Skeletal muscle satellite cell (primary cell): ENCODE data around the gene CSRP3.
A peak's percentile ranks its signal among the peaks of the same experiment; 100 is the strongest.

Experiments used
- H3K27me3 ChIP-seq: 2 replicates; pipeline ENCODE4 v1.7.0; 2013; ENCODE audit warnings: low read length; ENCODE audit not compliant: control insufficient read depth, insufficient read depth
- H3K36me3 ChIP-seq: 2 replicates; pipeline ENCODE4 v1.7.0; 2013; ENCODE audit warnings: mild to moderate bottlenecking, control low read depth, low read length; ENCODE audit not compliant: insufficient read depth
- H3K4me1 ChIP-seq: 2 replicates; pipeline ENCODE4 v1.7.0; 2013; ENCODE audit warnings: low read length; ENCODE audit not compliant: control insufficient read depth, insufficient read depth
- H3K4me2 ChIP-seq: 2 replicates; pipeline ENCODE4 v1.7.0; 2013; ENCODE audit warnings: mild to moderate bottlenecking, low read length
- H3K4me3 ChIP-seq: 2 replicates; pipeline ENCODE4 v1.7.0; 2013; ENCODE audit warnings: low read length
- H3K9ac ChIP-seq: 2 replicates; pipeline ENCODE4 v1.7.0; 2013; ENCODE audit warnings: mild to moderate bottlenecking, low read depth, low read length, moderate library complexity
- H3K9me3 ChIP-seq: replicated peaks from 2 replicates; pipeline ENCODE4 v1.7.0; 2013; ENCODE audit warnings: mild to moderate bottlenecking, control low read depth, low read length

The CSRP3 gene

DNA sequence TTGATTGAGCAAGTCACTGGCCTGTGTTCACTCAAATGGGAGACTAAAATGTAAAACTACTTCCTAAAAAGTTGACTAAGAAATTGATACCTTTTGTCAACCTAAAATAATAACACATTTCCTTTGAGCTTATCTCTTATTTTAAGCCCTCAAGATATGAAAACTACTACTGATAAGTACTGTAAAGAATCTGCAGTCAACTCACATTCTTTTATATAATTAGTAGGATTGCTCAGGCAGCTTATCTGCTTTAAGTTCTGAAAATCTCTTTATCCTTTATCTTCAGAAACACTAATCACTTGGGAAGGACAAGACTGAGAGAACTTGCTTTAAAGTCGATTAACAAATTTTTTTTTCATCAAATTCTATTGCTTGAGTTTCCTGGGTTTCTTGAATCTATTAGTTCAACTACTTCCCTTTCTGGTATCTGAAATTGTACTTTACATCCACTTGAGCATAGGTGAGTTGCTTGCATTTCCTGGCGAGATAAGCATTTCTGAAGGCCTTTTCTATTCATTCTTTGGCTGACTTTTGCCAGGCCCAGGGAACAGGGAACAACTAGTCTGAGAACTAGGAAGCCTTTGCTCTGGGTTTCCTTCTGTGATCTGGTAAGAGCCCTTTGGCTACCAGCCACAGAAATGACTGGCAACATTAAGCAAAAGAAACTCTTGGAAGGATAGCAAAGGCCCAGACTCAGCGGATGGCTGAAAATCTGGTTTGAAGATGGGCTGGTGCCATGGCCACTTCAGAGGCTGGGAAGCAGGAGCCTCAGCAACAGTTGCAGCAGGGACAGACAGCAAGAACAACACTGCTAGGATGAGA lies 19.3 kb upstream of the CSRP3 start:
- Histone ChIP-seq H3K36me3 (no peaks in the 10 kb centered on the region), H3K4me2 (no peak overlapping the region), H3K4me1 (peaks cover 9% of the 10 kb centered on the region), H3K9ac (no peak overlapping the region), H3K27me3 (peaks cover 36% of the 10 kb centered on the region), H3K9me3 (no peaks in the 10 kb centered on the region), H3K4me3 (no peak overlapping the region)

DNA sequence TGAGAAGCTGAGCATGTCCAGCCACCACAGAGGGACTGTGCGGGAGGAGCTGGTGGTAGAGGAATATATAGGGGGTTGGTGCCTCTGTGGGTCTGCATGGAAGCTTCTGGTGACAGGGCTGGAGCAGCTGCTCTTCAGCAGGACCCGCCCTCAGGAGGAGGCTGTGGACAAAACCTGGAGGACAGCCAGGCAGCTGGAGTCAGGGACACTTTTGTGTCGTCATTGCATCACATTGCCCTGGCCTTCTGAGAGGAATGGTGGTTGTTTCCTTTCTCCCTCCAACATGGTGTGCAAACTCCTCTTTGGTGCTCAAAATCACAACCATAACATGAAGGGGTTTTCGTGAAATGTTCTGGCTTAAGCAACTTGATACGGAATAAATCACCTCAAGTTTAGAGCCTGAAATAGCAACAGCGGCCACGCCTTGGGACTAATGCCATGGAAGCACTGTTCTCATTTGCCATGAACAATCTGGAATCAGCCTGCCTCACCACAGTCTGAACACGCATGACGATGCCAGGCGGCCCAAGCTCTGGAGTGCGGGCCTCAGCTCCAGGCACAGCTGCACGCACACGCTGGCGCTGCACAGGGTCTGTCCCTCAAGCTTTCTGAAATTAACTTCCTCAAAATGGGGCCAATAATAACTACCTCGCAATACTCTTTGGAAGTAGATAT lies 17.1 kb upstream of the CSRP3 start:
- Histone ChIP-seq H3K9me3 (no peaks in the 10 kb centered on the region), H3K4me2 (peak overlapping the region; percentile 65), H3K4me3 (peak overlapping the region; percentile 32), H3K27me3 (peaks cover 54% of the 10 kb centered on the region), H3K4me1 (peaks cover 9% of the 10 kb centered on the region), H3K36me3 (no peaks in the 10 kb centered on the region), H3K9ac (no peak overlapping the region)

DNA sequence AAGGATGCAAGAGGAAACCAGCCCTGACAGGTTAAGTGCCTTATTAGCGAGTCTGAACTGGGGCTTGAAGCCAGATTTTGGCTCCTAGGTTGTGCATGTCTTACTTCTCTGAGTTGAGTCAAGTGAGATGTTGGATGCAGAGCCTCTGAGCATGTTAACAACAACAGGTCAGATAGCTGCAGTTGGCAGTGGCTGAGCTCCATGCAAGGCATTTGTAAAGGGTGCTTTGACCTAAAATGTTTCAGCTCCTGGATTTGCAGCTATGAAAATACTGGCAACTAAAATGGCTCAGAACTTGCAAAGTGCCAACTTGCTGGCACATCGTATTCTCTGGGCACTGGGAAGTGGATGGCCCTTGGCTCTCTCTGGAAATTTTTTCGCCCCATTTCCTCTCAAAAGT lies 16.4 kb upstream of the CSRP3 start:
- Histone ChIP-seq H3K9ac (no peak overlapping the region), H3K36me3 (no peaks in the 10 kb centered on the region), H3K4me3 (no peak overlapping the region), H3K4me2 (no peak overlapping the region), H3K9me3 (no peaks in the 10 kb centered on the region), H3K27me3 (peaks cover 61% of the 10 kb centered on the region), H3K4me1 (peaks cover 9% of the 10 kb centered on the region)

DNA sequence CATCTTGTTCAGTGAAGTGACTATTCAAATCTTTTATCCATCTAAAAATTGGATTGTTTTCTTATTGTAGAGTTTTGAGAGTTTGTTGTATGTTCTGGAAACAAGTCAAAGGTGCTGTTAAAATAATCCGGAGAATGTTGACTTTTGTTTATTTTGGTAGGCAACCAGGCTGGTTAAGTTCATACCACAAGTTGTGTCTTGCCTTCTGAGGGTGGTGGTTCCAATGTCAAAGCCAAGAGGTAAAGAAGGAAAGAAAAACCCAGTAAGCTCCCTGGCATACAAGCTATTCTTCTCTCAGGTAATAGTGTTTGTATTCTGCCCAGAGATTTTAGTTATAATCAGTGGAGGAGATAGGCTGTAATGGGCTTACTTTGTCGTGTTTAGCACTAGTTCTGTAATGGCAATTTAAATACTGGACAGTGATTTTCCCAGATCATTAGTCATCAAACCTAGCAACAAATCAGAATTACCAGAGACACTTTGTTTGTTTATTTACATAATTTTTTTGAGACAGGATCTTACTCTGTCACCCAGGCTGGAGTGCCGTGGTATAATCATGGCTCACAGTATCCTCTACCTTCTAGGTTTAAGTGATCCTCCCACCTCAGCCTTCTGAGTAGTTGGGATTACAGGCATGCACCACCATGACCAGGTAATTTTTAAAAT lies 15.1 kb upstream of the CSRP3 start:
- no peaks in the 10 kb centered on the region for H3K36me3 ChIP-seq
- peaks cover 9% of the 10 kb centered on the region for H3K4me1 ChIP-seq
- peaks cover 75% of the 10 kb centered on the region for H3K27me3 ChIP-seq
- H3K4me2 ChIP-seq = no peak overlapping the region
- H3K4me3 ChIP-seq = no peak overlapping the region
- no peaks in the 10 kb centered on the region for H3K9me3 ChIP-seq
- no peak overlapping the region for H3K9ac ChIP-seq

DNA sequence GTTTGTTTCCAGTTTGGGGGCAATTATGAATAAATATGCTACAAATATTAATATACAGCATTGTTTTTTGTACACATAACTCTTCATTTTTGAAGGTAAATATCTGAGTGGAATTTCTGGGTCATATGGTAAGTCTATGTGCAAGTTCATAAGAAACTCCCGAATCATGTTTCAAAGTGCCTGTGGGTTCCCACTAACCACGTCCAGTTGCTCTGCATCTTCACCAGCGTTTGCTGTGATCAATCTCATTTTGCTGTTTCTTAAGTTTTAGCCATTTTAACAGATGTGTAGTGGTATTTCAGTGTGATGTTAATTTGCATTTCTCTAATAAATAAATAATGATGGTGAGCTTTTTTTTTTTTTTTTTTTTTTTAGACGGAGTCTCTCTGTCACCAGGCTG lies 14.2 kb upstream of the CSRP3 start:
- Histone ChIP-seq H3K27me3 (peaks cover 77% of the 10 kb centered on the region), H3K9ac (no peak overlapping the region), H3K4me3 (no peak overlapping the region), H3K4me2 (no peak overlapping the region), H3K4me1 (peaks cover 9% of the 10 kb centered on the region), H3K9me3 (no peaks in the 10 kb centered on the region), H3K36me3 (no peaks in the 10 kb centered on the region)

DNA sequence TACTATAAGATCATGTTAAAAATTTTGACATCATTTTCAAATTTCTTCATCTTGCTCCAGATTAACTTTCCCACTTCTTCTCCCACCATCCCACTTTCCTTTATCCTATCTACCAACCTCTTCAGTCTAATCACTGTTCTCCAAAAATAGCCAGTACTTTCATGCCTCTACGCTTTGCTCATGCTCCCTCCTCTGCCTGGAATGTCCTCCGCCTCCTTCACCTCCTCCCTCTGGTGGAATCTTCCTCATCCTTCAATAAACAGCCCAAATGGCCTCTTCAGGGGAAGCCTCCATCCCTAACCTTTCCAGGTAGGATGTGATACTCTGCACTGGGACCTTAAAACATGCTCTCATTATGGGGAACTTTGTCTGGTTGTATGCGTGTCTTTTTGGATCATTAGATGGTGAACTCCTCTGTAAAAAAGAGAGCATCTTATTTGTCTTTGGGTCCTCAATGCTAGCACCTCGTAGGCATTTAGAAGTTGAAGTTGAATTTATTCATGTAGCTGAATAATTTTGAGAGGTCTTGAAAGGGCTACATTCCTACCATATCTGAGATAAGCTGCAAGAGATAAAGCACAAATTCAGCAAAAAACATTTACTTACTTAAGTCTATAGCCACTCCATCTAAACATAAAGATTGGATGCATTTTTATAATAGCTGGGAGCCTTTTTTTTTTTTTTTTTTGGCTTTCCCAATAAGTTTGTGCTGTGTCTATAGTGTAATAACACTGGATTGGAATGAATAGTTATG lies 8.0 kb upstream of the CSRP3 start:
- Histone ChIP-seq H3K4me3 (no peak overlapping the region), H3K4me2 (no peak overlapping the region), H3K9ac (no peak overlapping the region), H3K36me3 (no peaks in the 10 kb centered on the region), H3K27me3 (peaks cover 72% of the 10 kb centered on the region), H3K9me3 (no peaks in the 10 kb centered on the region), H3K4me1 (no peaks in the 10 kb centered on the region)

DNA sequence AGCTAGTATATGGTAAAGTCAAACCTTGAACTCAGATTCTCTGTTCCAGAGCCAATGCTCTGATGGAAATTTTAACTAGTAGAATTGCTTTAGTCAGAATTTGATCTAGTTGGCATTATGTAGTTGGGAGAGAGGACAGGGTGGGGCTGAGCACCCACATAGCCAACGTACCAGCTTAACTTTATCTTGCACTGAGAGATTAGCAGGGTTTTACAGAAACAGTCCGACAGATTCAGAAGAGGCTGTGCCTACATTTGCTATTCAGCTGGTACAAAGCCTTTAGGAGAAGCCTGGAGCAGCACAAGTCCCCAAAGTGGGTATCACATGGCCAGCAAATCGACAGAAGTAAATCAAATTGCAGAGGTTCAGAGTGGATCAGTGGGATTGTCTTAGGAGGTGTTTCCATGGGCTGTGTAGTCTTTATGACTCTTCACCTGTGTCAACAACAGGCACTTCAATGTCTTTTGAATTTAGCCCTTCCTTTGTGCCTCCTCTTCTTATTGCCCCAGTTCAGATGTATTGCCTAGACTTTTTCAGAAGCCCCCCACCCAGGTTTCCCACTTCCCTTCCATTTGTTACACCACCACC lies 7.3 kb upstream of the CSRP3 start:
- Histone ChIP-seq H3K9me3 (no peaks in the 10 kb centered on the region), H3K4me3 (no peak overlapping the region), H3K4me1 (no peaks in the 10 kb centered on the region), H3K9ac (no peak overlapping the region), H3K27me3 (peaks cover 66% of the 10 kb centered on the region), H3K36me3 (no peaks in the 10 kb centered on the region), H3K4me2 (no peak overlapping the region)

DNA sequence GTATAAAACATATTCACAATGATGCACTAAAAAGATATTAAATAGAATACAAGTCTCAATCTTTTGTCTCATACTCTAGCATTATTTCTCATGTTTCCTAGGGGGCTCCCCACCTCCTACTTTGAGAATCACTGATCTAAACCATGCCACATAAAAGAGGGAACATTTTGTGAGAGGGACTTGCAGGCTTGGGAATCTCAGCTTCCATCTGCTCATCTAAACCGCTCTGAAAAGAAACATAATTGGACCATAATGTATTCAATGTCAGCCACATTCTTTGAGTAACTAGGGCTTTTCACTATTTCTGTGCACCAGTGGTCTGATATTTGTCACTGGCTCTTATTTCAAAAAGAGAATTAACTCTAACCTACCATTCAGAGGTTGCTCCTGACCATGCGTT lies 6.4 kb upstream of the CSRP3 start:
- Histone ChIP-seq H3K4me2 (no peak overlapping the region), H3K36me3 (no peaks in the 10 kb centered on the region), H3K4me1 (no peaks in the 10 kb centered on the region), H3K27me3 (peaks cover 57% of the 10 kb centered on the region), H3K4me3 (no peak overlapping the region), H3K9me3 (no peaks in the 10 kb centered on the region), H3K9ac (no peak overlapping the region)

DNA sequence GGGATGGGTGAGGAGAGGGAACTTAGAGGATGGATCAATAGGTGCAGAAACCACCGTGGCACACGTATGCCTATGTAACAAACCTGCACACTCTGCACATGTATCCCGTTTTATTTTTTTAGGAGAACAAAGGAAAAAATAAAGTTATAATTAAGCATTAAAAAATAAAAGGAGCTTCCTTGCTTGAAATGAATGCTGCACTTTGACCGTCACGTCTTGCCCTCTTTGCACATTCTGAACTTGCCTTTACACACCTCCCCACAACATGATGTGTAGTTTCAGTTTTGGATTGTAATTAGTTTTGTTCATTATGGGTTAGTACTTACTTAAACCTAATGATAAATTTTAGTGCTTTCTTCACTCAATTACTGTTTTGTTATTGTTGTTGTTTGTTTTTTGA lies 3.1 kb upstream of the CSRP3 start:
- no peak overlapping the region for H3K4me3 ChIP-seq
- peaks cover 7% of the 10 kb centered on the region for H3K4me1 ChIP-seq
- no peaks in the 10 kb centered on the region for H3K9me3 ChIP-seq
- H3K9ac ChIP-seq = no peak overlapping the region
- peaks cover 59% of the 10 kb centered on the region for H3K27me3 ChIP-seq
- H3K4me2 ChIP-seq = no peak overlapping the region
- no peaks in the 10 kb centered on the region for H3K36me3 ChIP-seq

DNA sequence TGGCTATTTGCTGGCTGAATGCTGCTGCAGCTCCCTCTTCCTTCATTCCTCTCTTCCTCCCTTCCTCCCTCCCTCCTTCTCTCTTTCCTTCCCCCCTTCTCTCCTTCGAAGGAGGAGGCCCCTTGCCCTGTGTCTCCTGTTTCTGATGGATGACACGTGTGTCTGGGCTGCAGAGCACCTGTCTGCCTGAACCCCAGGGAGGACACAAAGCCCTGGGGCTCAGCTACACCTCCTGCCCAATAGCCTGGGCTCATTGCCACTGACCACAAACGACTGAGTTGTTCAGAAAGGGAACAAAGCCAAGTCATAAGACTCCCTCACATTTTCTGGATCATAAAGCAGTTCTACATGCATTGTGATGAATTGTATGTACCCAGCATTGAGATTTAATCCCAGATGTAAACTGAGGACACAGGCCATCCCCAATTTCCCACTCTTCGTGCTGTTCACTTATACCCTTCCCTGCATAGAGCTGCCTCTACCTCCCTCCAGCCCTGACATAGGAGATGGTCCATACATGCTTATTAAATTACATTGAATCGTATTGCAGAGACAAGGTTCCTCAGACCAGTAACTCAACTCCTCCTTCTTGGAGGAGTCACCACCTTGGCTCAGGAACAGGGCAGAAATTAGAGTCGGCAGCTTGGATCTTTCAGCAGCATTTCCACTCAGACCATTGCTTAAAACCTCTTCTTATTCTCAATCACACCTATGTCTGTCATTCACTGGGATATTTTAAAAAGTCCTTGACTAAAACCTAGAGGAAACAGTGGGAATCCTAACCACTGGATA lies 1.2 kb downstream of the CSRP3 start:
- no peak overlapping the region for H3K4me3 ChIP-seq
- no peak overlapping the region for H3K4me2 ChIP-seq
- no peaks in the 10 kb centered on the region for H3K9me3 ChIP-seq
- no peaks in the 10 kb centered on the region for H3K36me3 ChIP-seq
- peaks cover 7% of the 10 kb centered on the region for H3K4me1 ChIP-seq
- peaks cover 48% of the 10 kb centered on the region for H3K27me3 ChIP-seq
- no peak overlapping the region for H3K9ac ChIP-seq
